OCI-LY1 (cell line): Measurements from ENCODE around the gene TEAD1.

ENCODE experiments used
- H2AFZ ChIP-seq: fragments of 200-600 bp; sonication (generic), shearing (Covaris generic); 2 replicates; pipeline ENCODE4 v1.6.0; 2014; ENCODE audit warnings: antibody characterized with exemption, mild to moderate bottlenecking, low read length
- H3F3A ChIP-seq: fragments of 200-600 bp; sonication (generic), shearing (Covaris generic); 2 replicates; pipeline ENCODE4 v1.6.0; 2014; ENCODE audit warnings: mild to moderate bottlenecking, antibody characterized with exemption, low read length, moderate library complexity; ENCODE audit not compliant: insufficient read depth
- H3K27ac ChIP-seq: fragments of 200-600 bp; sonication (generic); 2 replicates; pipeline ENCODE4 v1.5.1; 2014; ENCODE audit warnings: low read length, mixed run types, mild to moderate bottlenecking, low read depth; ENCODE audit not compliant: poor library complexity, severe bottlenecking
- H3K27me3 ChIP-seq: fragments of 200-600 bp; sonication (generic); 2 replicates; pipeline ENCODE4 v1.6.0; 2014; ENCODE audit warnings: antibody characterized with exemption, mild to moderate bottlenecking, low read length, moderate library complexity; ENCODE audit not compliant: insufficient read depth
- H3K36me3 ChIP-seq: fragments of 200-600 bp; sonication (generic); 2 replicates; pipeline ENCODE4 v1.6.1; 2014; ENCODE audit warnings: mild to moderate bottlenecking, antibody characterized with exemption, low read length, moderate library complexity, mixed read lengths; ENCODE audit not compliant: insufficient read depth
- H3K4me1 ChIP-seq: fragments of 200-600 bp; sonication (generic); 2 replicates; pipeline ENCODE4 v1.5.1; 2014; ENCODE audit warnings: mild to moderate bottlenecking, low read length, moderate library complexity; ENCODE audit not compliant: insufficient read depth, severe bottlenecking
- H3K4me2 ChIP-seq: fragments of 200-600 bp; sonication (generic), shearing (Covaris generic); 2 replicates; pipeline ENCODE4 v1.6.1; 2014; ENCODE audit warnings: low read length
- H3K4me3 ChIP-seq: fragments of 200-600 bp; sonication (generic); 2 replicates; pipeline ENCODE4 v1.5.1; 2014; ENCODE audit warnings: low read length, low read depth, mild to moderate bottlenecking, mixed read lengths; ENCODE audit not compliant: poor library complexity, severe bottlenecking
- H3K79me2 ChIP-seq: fragments of 200-600 bp; shearing (Covaris generic); 2 replicates; pipeline ENCODE4 v1.6.1; 2016; ENCODE audit warnings: mixed run types, low read length, mixed read lengths; ENCODE audit not compliant: insufficient read depth
- H3K9ac ChIP-seq: fragments of 200-600 bp; sonication (generic), shearing (Covaris generic); 2 replicates; pipeline ENCODE4 v1.6.1; 2014; ENCODE audit warnings: mild to moderate bottlenecking, low read length, mixed read lengths
- H3K9me2 ChIP-seq: fragments of 200-600 bp; sonication (generic), shearing (Covaris generic); 2 replicates; pipeline ENCODE4 v1.6.1; 2014; ENCODE audit warnings: low read depth, mild to moderate bottlenecking, low read length, mixed read lengths
- H3K9me3 ChIP-seq: fragments of 200-600 bp; shearing (Covaris generic); 2 replicates; pipeline ENCODE4 v1.6.1; 2014; ENCODE audit warnings: low read length, mixed read lengths
- H4K20me1 ChIP-seq: fragments of 200-600 bp; sonication (generic), shearing (Covaris generic); 2 replicates; pipeline ENCODE4 v1.6.0; 2016; ENCODE audit warnings: mild to moderate bottlenecking, low read length; ENCODE audit not compliant: insufficient read depth
- EZH2 ChIP-seq: fragments of 200-600 bp; sonication (generic), shearing (Covaris generic); IDR thresholded peaks from 2 replicates; pipeline ENCODE4 v1.8.0; 2017; ENCODE audit warnings: borderline replicate concordance, mixed run types, mild to moderate bottlenecking, antibody characterized with exemption, low read length, moderate library complexity, mixed read lengths
- TF ChIP-seq, protein P1 (sequence below): fragments of 200-600 bp; sonication (generic), shearing (Covaris generic); IDR thresholded peaks from 2 replicates; pipeline ENCODE4 v1.5.1; 2017; ENCODE audit warnings: mild to moderate bottlenecking, antibody characterized with exemption, low read length, moderate library complexity, mixed read lengths

Gene TEAD1

DNA sequence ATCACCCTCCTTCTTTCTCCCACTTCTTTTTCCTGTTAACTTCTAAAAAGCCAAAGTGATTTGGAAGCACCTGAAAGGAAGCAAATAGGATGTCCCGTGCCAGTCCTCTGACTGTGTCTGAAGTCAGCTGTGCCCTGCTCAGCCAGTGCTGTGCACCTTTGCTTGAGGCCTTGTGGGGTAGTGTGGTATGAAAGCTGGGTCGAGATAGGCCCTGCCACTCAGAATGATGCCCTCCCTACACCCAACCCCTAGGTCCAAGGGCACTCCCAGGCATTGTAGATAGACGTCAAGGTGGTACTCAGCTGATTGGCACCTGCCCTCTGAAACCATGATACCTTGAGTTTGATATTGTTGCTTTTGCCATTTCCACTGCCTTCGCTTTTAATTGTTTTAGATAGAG, 251.3 kb downstream of the TEAD1 start:
- no peaks in the 10 kb centered on the region for H3K79me2 ChIP-seq
- H3K9me2 ChIP-seq = no peaks in the 10 kb centered on the region
- H3K9ac ChIP-seq = no peak overlapping the region
- no peaks in the 10 kb centered on the region for H3K36me3 ChIP-seq
- no peak overlapping the region for H3K27ac ChIP-seq
- H3F3A ChIP-seq = no peaks in the 10 kb centered on the region
- H4K20me1 ChIP-seq = no peaks in the 10 kb centered on the region
- no peak overlapping the region for H2AFZ ChIP-seq
- H3K9me3 ChIP-seq = no peaks in the 10 kb centered on the region
- no peak overlapping the region for H3K4me2 ChIP-seq
- no peaks in the 10 kb centered on the region for H3K27me3 ChIP-seq
- H3K4me1 ChIP-seq = no peaks in the 10 kb centered on the region
- no peak overlapping the region for H3K4me3 ChIP-seq
- TF ChIP-seq, protein P1, sequence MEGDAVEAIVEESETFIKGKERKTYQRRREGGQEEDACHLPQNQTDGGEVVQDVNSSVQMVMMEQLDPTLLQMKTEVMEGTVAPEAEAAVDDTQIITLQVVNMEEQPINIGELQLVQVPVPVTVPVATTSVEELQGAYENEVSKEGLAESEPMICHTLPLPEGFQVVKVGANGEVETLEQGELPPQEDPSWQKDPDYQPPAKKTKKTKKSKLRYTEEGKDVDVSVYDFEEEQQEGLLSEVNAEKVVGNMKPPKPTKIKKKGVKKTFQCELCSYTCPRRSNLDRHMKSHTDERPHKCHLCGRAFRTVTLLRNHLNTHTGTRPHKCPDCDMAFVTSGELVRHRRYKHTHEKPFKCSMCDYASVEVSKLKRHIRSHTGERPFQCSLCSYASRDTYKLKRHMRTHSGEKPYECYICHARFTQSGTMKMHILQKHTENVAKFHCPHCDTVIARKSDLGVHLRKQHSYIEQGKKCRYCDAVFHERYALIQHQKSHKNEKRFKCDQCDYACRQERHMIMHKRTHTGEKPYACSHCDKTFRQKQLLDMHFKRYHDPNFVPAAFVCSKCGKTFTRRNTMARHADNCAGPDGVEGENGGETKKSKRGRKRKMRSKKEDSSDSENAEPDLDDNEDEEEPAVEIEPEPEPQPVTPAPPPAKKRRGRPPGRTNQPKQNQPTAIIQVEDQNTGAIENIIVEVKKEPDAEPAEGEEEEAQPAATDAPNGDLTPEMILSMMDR = no peak
- no peak for TF ChIP-seq EZH2

DNA sequence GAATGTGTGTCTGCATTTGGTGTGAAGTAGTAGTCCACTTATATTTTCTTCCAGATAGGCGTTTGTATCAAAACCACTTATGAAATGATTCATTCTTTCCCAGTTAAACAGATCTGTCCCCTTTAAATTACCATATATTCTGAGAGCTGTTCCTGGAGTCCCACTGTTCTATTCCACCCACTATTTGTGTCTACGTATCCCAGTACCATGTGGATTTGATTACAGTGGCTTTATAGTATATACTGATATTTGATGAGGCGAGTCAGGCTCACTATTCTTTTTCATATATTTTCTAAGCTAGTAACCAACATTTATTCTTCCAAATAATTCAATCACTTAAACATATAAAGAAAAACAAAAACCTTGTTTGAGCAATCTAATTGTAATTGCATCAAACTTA, 253.0 kb downstream of the TEAD1 start:
- Histone ChIP-seq H4K20me1 (no peaks in the 10 kb centered on the region), H3K4me3 (no peak overlapping the region), H3K9ac (no peak overlapping the region), H3K36me3 (no peaks in the 10 kb centered on the region), H3K79me2 (no peaks in the 10 kb centered on the region), H3K9me2 (no peaks in the 10 kb centered on the region), H3K4me2 (no peak overlapping the region), H2AFZ (no peak overlapping the region), H3K4me1 (no peaks in the 10 kb centered on the region), H3K27ac (no peak overlapping the region), H3K9me3 (no peaks in the 10 kb centered on the region), H3K27me3 (no peaks in the 10 kb centered on the region), H3F3A (no peaks in the 10 kb centered on the region)
- TF ChIP-seq, protein P1 = no peak
- no peak for TF ChIP-seq EZH2

DNA sequence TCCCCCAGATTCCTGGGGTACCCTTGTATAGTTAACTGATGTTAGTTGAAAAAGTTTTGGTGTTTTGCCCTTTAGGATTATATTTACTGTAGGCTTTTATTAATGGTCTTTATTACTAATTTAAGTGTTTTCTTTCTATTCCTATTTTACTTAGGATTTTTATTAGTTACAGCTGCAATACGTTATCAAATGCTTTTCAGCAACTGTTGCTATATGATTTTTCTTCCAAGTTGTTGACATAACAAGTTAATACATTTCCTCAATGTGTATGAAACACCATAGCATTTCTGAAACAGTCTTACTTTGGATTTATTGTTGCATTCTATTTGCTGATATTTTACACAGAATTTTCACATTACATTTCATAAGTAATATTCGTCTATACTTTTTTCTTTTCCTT, 253.7 kb downstream of the TEAD1 start:
- no peaks in the 10 kb centered on the region for H3K79me2 ChIP-seq

More for the DNA sequence above, 253.7 kb downstream of the TEAD1 start:
- Histone ChIP-seq H2AFZ (no peak overlapping the region), H3K9ac (no peak overlapping the region), H3K4me2 (no peak overlapping the region), H3K36me3 (no peaks in the 10 kb centered on the region), H4K20me1 (no peaks in the 10 kb centered on the region), H3K4me3 (no peak overlapping the region), H3K4me1 (no peaks in the 10 kb centered on the region), H3K9me3 (no peaks in the 10 kb centered on the region), H3K27ac (no peak overlapping the region), H3F3A (no peaks in the 10 kb centered on the region), H3K9me2 (no peaks in the 10 kb centered on the region), H3K27me3 (no peaks in the 10 kb centered on the region)
- no peak for TF ChIP-seq EZH2
- TF ChIP-seq, protein P1 = no peak
